GM10266 (cell line): ENCODE data around the gene ERP29.

ENCODE experiments used
- DNase-seq: peaks from one replicate; pipeline ENCODE4 v3.0.0; 2012; ENCODE audit errors: extremely low spot score
- CTCF ChIP-seq: IDR thresholded peaks from 2 replicates; pipeline ENCODE4 v1.5.1; 2012; ENCODE audit warnings: mild to moderate bottlenecking, low read depth; ENCODE audit not compliant: control insufficient read depth, insufficient read depth; ENCODE audit errors: missing control alignments

Gene ERP29

GRCh38 chr12:112061137-112061536 lies 47.9 kb downstream of the ERP29 start:
- TF ChIP-seq CTCF: no peak
- no peak for DNase-seq

GRCh38 chr12:112063273-112063672 lies 50.0 kb downstream of the ERP29 start:
- no peak for TF ChIP-seq CTCF

GRCh38 chr12:112066566-112066965 lies 53.3 kb downstream of the ERP29 start:
- DNase-seq: no peak
- TF ChIP-seq CTCF: no peak

More at GRCh38 chr12:112063273-112063672, 50.0 kb downstream of the ERP29 start:
- no peak for DNase-seq
